Liver (tissue), 9 donors: Measurements from ENCODE around the gene DGKB. TPM values are rescaled to one million over a fixed set of nuclear protein-coding genes. Genes with fewer than 3 reads are reported as not detected.

ENCODE experiments used
- DNase-seq: peaks from one replicate; pipeline ENCODE4 v3.0.0-alpha.2; 2017; ENCODE audit warnings: low spot score
- H3K27ac ChIP-seq, 2 donors: one replicate each; pipeline ENCODE4 v1.7.0; 2013; ENCODE audit warnings: inconsistent platforms in 2 of 2, low read length in 2 of 2, control low read depth in 1 of 2, low read depth in 1 of 2, mild to moderate bottlenecking in 1 of 2
- H3K27me3 ChIP-seq, 4 donors: one replicate each; pipeline versions ENCODE4 v1.6.1 to v1.7.0; 2013; ENCODE audit warnings: low read length in 3 of 4, inconsistent platforms in 1 of 4, mild to moderate bottlenecking in 1 of 4, moderate library complexity in 1 of 4; ENCODE audit not compliant: control insufficient read depth in 4 of 4, insufficient read depth in 4 of 4
- H3K36me3 ChIP-seq, 4 donors: one replicate each; pipeline versions ENCODE4 v1.6.1 to v1.7.0; 2013; ENCODE audit warnings: low read length in 3 of 4, mild to moderate bottlenecking in 3 of 4, low read depth in 1 of 4, moderate library complexity in 1 of 4; ENCODE audit not compliant: control insufficient read depth in 4 of 4, insufficient read depth in 3 of 4
- H3K4me1 ChIP-seq, 4 donors: one replicate each; pipeline versions ENCODE4 v1.6.1 to v1.7.0; 2013; ENCODE audit warnings: low read length in 3 of 4, mild to moderate bottlenecking in 3 of 4, moderate library complexity in 1 of 4; ENCODE audit not compliant: control insufficient read depth in 4 of 4, insufficient read depth in 4 of 4
- H3K4me3 ChIP-seq, 3 donors: one replicate each; pipeline versions ENCODE4 v1.6.1 to v1.7.0; 2013; ENCODE audit warnings: low read length in 3 of 3, control low read depth in 1 of 3, low read depth in 1 of 3, mild to moderate bottlenecking in 1 of 3
- H3K9ac ChIP-seq, 2 donors: one replicate each; pipeline ENCODE4 v1.7.0; 2013; ENCODE audit warnings: low read length in 2 of 2, mild to moderate bottlenecking in 2 of 2, moderate library complexity in 2 of 2, control low read depth in 1 of 2, low read depth in 1 of 2
- H3K9me3 ChIP-seq, 4 donors: one replicate each; pipeline versions ENCODE4 v1.6.1 to v1.7.0; 2013; ENCODE audit warnings: low read length in 3 of 4; ENCODE audit not compliant: control insufficient read depth in 4 of 4
- EGR1 ChIP-seq, 2 donors: IDR thresholded peaks; 2 replicates each; pipeline ENCODE4 v1.6.1; 2016 to 2018; ENCODE audit warnings: antibody characterized with exemption in 2 of 2, low read depth in 2 of 2
- GABPA ChIP-seq, 2 donors: IDR thresholded peaks in 1 of 2; conservative IDR thresholded peaks in 1 of 2; 2 replicates each; pipeline ENCODE4 v1.6.1; 2016; ENCODE audit warnings: antibody characterized with exemption in 2 of 2, mild to moderate bottlenecking in 1 of 2, moderate library complexity in 1 of 2
- HNF4A ChIP-seq, 2 donors: conservative IDR thresholded peaks; 2 replicates each; pipeline ENCODE4 v1.6.1; 2016; ENCODE audit warnings: antibody characterized with exemption in 2 of 2, mild to moderate bottlenecking in 2 of 2
- HNF4G ChIP-seq: IDR thresholded peaks from 2 replicates; pipeline ENCODE4 v1.6.1; 2016; ENCODE audit warnings: antibody characterized with exemption
- JUND ChIP-seq, 2 donors: IDR thresholded peaks; 2 replicates each; pipeline ENCODE4 v1.6.1; 2016; ENCODE audit warnings: antibody characterized with exemption in 2 of 2
- NR2F2 ChIP-seq: IDR thresholded peaks from 2 replicates; pipeline ENCODE4 v1.6.1; 2016; ENCODE audit warnings: antibody characterized with exemption
- RAD21 ChIP-seq, 2 donors: IDR thresholded peaks; 2 replicates each; pipeline ENCODE4 v1.6.1; 2016; ENCODE audit warnings: antibody characterized with exemption in 2 of 2, mild to moderate bottlenecking in 2 of 2
- RXRA ChIP-seq, 2 donors: IDR thresholded peaks; 2 replicates each; pipeline ENCODE4 v1.6.1; 2017 to 2018; ENCODE audit warnings: antibody characterized with exemption in 2 of 2, mild to moderate bottlenecking in 1 of 2
- SP1 ChIP-seq: IDR thresholded peaks from 2 replicates; pipeline ENCODE4 v1.6.1; 2018; ENCODE audit warnings: antibody characterized with exemption, mild to moderate bottlenecking
- TAF1 ChIP-seq: conservative IDR thresholded peaks from 2 replicates; pipeline ENCODE4 v1.6.1; 2016; ENCODE audit warnings: antibody characterized with exemption, mild to moderate bottlenecking
- YY1 ChIP-seq: IDR thresholded peaks from 2 replicates; pipeline ENCODE4 v1.6.1; 2016; ENCODE audit warnings: antibody characterized with exemption, mild to moderate bottlenecking
- WGBS: extraction: QIAGEN DNeasy Blood & Tissue Kit; methylation state at CpG from one replicate; pipeline ENCODE4 v1.1.7; 2013; 5-methylcytosine and 5-hydroxymethylcytosine counted together
- polyA plus RNA-seq, 2 donors: library from polyadenylated mRNA; stranded (reverse) in 1 of 2; unstranded in 1 of 2; fragments of 200-250 nt in 1 of 2; fragments of >200 nt in 1 of 2; fragmentation: Nextera tagmentation in 1 of 2; extraction: Ambion mirVana in 1 of 2; gene quantifications; one replicate each; pipeline versions ENCODE4 v1.2.1 to v1.2.3, GENCODE V29; 2013 to 2015
- total RNA-seq, 2 donors: library from RNA; depleted of rRNA; stranded (reverse); fragments of >200 nt; gene quantifications; one replicate each; pipeline ENCODE4 v1.2.3, GENCODE V29; 2014
- TF ChIP-seq, protein P1 (sequence below): IDR thresholded peaks from 2 replicates; pipeline ENCODE4 v1.6.1; 2016; ENCODE audit warnings: antibody characterized with exemption
- TF ChIP-seq, protein P2 (sequence below): IDR thresholded peaks from 2 replicates; pipeline ENCODE4 v1.6.1; 2016; ENCODE audit warnings: antibody characterized with exemption
- TF ChIP-seq, protein P3 (sequence below): IDR thresholded peaks from 2 replicates; pipeline ENCODE4 v1.6.1; 2016; ENCODE audit warnings: antibody characterized with exemption
- TF ChIP-seq, protein P4 (sequence below): fragments of 150-350 bp; IDR thresholded peaks from 2 replicates; pipeline ENCODE4 v1.5.1; 2017; ENCODE audit warnings: improper control_type of control experiment, low read depth, low read length; ENCODE audit not compliant: missing input control
- TF ChIP-seq, protein P5 (sequence below): IDR thresholded peaks from 2 replicates; pipeline ENCODE4 v1.6.1; 2016; ENCODE audit warnings: antibody characterized with exemption, mild to moderate bottlenecking
- donor health status: healthy.
- donor health status: healthy.
- donor health status: healthy.
- donor health status: healthy.
- donor health status: healthy.

Gene DGKB
- total and polyA plus RNA-seq, 4 donors, result 0.09 to 0.42 TPM; not detected in 2

DNA sequence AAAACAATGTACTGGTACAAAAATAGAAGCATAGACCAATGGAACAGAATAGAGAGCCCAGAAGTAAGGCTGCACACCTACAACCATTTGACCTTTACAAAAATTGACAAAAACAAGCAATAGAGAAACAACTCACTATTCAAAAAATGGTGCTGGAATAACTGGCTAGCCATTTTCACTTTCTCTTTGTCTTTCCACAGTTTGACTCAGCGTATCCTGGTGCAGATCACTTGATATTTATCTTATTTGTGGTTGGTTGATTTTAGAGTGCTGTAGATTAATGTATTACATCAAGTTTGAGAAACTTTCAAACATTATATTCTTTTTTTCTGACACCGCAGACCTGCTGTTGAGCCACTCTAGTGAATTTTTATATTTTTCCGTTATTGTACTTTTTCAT is 381.4 kb downstream of the DGKB start (continued):
- TF ChIP-seq, protein P1, sequence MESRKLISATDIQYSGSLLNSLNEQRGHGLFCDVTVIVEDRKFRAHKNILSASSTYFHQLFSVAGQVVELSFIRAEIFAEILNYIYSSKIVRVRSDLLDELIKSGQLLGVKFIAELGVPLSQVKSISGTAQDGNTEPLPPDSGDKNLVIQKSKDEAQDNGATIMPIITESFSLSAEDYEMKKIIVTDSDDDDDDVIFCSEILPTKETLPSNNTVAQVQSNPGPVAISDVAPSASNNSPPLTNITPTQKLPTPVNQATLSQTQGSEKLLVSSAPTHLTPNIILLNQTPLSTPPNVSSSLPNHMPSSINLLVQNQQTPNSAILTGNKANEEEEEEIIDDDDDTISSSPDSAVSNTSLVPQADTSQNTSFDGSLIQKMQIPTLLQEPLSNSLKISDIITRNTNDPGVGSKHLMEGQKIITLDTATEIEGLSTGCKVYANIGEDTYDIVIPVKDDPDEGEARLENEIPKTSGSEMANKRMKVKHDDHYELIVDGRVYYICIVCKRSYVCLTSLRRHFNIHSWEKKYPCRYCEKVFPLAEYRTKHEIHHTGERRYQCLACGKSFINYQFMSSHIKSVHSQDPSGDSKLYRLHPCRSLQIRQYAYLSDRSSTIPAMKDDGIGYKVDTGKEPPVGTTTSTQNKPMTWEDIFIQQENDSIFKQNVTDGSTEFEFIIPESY, result no peak
- TF ChIP-seq EGR1 (IDR thresholded peaks at IDR 0.05; ENCODE audit: low read depth in 2 of 2), result no peak

DNA sequence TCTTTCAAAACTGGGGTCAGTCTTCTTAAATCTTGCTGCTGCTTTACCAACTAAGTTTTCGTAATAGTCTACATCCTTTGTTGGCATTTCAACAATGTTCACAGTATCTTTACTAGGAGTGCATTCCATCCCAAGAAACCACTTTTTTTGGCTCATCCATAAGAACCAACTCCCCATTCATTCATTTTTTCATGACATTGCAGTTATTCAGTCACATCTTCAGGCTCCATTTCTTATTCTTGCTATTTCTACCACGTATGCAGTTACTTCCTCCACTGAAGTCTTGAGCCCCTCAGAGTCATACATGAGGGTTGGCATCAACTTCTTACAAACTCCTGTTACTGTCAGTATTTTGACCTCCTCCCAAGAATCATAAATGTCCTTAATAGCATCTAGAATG is 392.3 kb downstream of the DGKB start:
- no peak for DNase-seq
- Histone ChIP-seq H3K4me3 (no peak overlapping the region), H3K36me3 (no peaks in the 10 kb centered on the region), H3K4me1 (peaks cover 0 to 5% (median 0%) of the 10 kb centered on the region in 4 donors), H3K27me3 (no peaks in the 10 kb centered on the region), H3K9me3 (peaks cover 0 to 6% (median 1%) of the 10 kb centered on the region in 4 donors), H3K9ac (no peak overlapping the region), H3K27ac (no peak overlapping the region)
- WGBS, result 85% methylated on average over 2 of the region's 2 CpGs
- TF ChIP-seq HNF4G, result no peak
- TF ChIP-seq TAF1, result no peak
- no peak for TF ChIP-seq EGR1 (IDR thresholded peaks at IDR 0.05; ENCODE audit: low read depth in 2 of 2)
- TF ChIP-seq, protein P2, sequence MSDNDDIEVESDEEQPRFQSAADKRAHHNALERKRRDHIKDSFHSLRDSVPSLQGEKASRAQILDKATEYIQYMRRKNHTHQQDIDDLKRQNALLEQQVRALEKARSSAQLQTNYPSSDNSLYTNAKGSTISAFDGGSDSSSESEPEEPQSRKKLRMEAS, result no peak
- no peak for TF ChIP-seq RAD21 (IDR thresholded peaks at IDR 0.05)
- TF ChIP-seq, protein P3, sequence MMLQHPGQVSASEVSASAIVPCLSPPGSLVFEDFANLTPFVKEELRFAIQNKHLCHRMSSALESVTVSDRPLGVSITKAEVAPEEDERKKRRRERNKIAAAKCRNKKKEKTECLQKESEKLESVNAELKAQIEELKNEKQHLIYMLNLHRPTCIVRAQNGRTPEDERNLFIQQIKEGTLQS, result no peak
- no peak for TF ChIP-seq JUND (IDR thresholded peaks at IDR 0.05)
- no peak for TF ChIP-seq RXRA (IDR thresholded peaks at IDR 0.05)
- no peak for TF ChIP-seq NR2F2
- TF ChIP-seq HNF4A (conservative IDR thresholded peaks at IDR 0.05), result no peak
- no peak for TF ChIP-seq YY1
- TF ChIP-seq GABPA (IDR thresholded peaks at IDR 0.05 in 1 of 2, conservative IDR thresholded peaks at IDR 0.05 in 1 of 2), result no peak
- TF ChIP-seq, protein P1, result no peak
- TF ChIP-seq, protein P4, sequence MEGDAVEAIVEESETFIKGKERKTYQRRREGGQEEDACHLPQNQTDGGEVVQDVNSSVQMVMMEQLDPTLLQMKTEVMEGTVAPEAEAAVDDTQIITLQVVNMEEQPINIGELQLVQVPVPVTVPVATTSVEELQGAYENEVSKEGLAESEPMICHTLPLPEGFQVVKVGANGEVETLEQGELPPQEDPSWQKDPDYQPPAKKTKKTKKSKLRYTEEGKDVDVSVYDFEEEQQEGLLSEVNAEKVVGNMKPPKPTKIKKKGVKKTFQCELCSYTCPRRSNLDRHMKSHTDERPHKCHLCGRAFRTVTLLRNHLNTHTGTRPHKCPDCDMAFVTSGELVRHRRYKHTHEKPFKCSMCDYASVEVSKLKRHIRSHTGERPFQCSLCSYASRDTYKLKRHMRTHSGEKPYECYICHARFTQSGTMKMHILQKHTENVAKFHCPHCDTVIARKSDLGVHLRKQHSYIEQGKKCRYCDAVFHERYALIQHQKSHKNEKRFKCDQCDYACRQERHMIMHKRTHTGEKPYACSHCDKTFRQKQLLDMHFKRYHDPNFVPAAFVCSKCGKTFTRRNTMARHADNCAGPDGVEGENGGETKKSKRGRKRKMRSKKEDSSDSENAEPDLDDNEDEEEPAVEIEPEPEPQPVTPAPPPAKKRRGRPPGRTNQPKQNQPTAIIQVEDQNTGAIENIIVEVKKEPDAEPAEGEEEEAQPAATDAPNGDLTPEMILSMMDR, result no peak
- TF ChIP-seq, protein P5, sequence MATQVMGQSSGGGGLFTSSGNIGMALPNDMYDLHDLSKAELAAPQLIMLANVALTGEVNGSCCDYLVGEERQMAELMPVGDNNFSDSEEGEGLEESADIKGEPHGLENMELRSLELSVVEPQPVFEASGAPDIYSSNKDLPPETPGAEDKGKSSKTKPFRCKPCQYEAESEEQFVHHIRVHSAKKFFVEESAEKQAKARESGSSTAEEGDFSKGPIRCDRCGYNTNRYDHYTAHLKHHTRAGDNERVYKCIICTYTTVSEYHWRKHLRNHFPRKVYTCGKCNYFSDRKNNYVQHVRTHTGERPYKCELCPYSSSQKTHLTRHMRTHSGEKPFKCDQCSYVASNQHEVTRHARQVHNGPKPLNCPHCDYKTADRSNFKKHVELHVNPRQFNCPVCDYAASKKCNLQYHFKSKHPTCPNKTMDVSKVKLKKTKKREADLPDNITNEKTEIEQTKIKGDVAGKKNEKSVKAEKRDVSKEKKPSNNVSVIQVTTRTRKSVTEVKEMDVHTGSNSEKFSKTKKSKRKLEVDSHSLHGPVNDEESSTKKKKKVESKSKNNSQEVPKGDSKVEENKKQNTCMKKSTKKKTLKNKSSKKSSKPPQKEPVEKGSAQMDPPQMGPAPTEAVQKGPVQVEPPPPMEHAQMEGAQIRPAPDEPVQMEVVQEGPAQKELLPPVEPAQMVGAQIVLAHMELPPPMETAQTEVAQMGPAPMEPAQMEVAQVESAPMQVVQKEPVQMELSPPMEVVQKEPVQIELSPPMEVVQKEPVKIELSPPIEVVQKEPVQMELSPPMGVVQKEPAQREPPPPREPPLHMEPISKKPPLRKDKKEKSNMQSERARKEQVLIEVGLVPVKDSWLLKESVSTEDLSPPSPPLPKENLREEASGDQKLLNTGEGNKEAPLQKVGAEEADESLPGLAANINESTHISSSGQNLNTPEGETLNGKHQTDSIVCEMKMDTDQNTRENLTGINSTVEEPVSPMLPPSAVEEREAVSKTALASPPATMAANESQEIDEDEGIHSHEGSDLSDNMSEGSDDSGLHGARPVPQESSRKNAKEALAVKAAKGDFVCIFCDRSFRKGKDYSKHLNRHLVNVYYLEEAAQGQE, result no peak
- no peak for TF ChIP-seq SP1
